ENCODE results near the gene CCDC178.
"Not testable (repeated sequence)": the region's sequence is repeated elsewhere in the genome, so short reads cannot be mapped to it uniquely, and the experiment has no call there.

CCDC178 gene

GRCh38 chr18:32958746-32959145 lies 481.8 kb downstream of the CCDC178 start:
- Histone ChIP-seq H3K9ac (ENCODE audit: insufficient read length, low read depth) (no peak overlapping the region), H3K27me3 (ENCODE audit: insufficient read depth, insufficient read length) (no peaks in the 10 kb centered on the region), H3K4me1 (ENCODE audit: insufficient read depth, insufficient read length) (no peaks in the 10 kb centered on the region), H3K4me3 (ENCODE audit: insufficient read length, low read depth) (no peak overlapping the region), H3K36me3 (ENCODE audit: insufficient read depth, insufficient read length, low read length) (no peaks in the 10 kb centered on the region), H3K9me3 (ENCODE audit: insufficient read depth, low read length) (no peaks in the 10 kb centered on the region)
- TF ChIP-seq YY1 (IDR thresholded peaks at IDR 0.05; ENCODE audit: insufficient read depth, insufficient read length) (no peak), SUZ12 (IDR thresholded peaks at IDR 0.05; ENCODE audit: extremely low read depth, insufficient read depth, insufficient read length) (no peak), ZNF274 (IDR thresholded peaks at IDR 0.05; ENCODE audit: low read depth, low read length) (no peak)
- DNase-seq (ENCODE audit: low read depth, low spot score) = no peak

GRCh38 chr18:32956591-32957315 lies 483.8 kb downstream of the CCDC178 start:
- H3K36me3 ChIP-seq (ENCODE audit: insufficient read depth, insufficient read length, low read length) = no peaks in the 10 kb centered on the region
- no peak overlapping the region for H3K4me3 ChIP-seq (ENCODE audit: insufficient read length, low read depth)
- no peaks in the 10 kb centered on the region for H3K4me1 ChIP-seq (ENCODE audit: insufficient read depth, insufficient read length)
- no peak overlapping the region for H3K9ac ChIP-seq (ENCODE audit: insufficient read length, low read depth)
- H3K27me3 ChIP-seq (ENCODE audit: insufficient read depth, insufficient read length) = no peaks in the 10 kb centered on the region
- H3K9me3 ChIP-seq (ENCODE audit: insufficient read depth, low read length) = peaks cover 6% of the 10 kb centered on the region; the same call in 1 of the 2 replicates
- no peak for DNase-seq (ENCODE audit: low read depth, low spot score)
- TF ChIP-seq ZNF274 (IDR thresholded peaks at IDR 0.05; ENCODE audit: low read depth, low read length) = no peak
- TF ChIP-seq SUZ12 (IDR thresholded peaks at IDR 0.05; ENCODE audit: extremely low read depth, insufficient read depth, insufficient read length) = no peak
- TF ChIP-seq YY1 (IDR thresholded peaks at IDR 0.05; ENCODE audit: insufficient read depth, insufficient read length) = no peak

GRCh38 chr18:32952318-32952717 lies 488.2 kb downstream of the CCDC178 start:
- H3K4me3 ChIP-seq (ENCODE audit: insufficient read length, low read depth); H3K9me3 ChIP-seq (ENCODE audit: insufficient read depth, low read length); DNase-seq (ENCODE audit: low read depth, low spot score); H3K4me1 ChIP-seq (ENCODE audit: insufficient read depth, insufficient read length); H3K27me3 ChIP-seq (ENCODE audit: insufficient read depth, insufficient read length); H3K9ac ChIP-seq (ENCODE audit: insufficient read length, low read depth); H3K36me3 ChIP-seq (ENCODE audit: insufficient read depth, insufficient read length, low read length): not testable (repeated sequence)

- TF ChIP-seq YY1 (IDR thresholded peaks at IDR 0.05; ENCODE audit: insufficient read depth, insufficient read length) (no peak), SUZ12 (IDR thresholded peaks at IDR 0.05; ENCODE audit: extremely low read depth, insufficient read depth, insufficient read length) (no peak), ZNF274 (IDR thresholded peaks at IDR 0.05; ENCODE audit: low read depth, low read length) (no peak)
- no peak for DNase-seq (ENCODE audit: low read depth, low spot score)
- H3K27me3 ChIP-seq (ENCODE audit: insufficient read depth, insufficient read length) = no peaks in the 10 kb centered on the region
- H3K4me3 ChIP-seq (ENCODE audit: insufficient read length, low read depth) = no peak overlapping the region
- no peaks in the 10 kb centered on the region for H3K9me3 ChIP-seq (ENCODE audit: insufficient read depth, low read length)
- H3K4me1 ChIP-seq (ENCODE audit: insufficient read depth, insufficient read length) = no peaks in the 10 kb centered on the region
- no peaks in the 10 kb centered on the region for H3K36me3 ChIP-seq (ENCODE audit: insufficient read depth, insufficient read length, low read length)
- H3K9ac ChIP-seq (ENCODE audit: insufficient read length, low read depth) = no peak overlapping the region
Observed at GRCh38 chr18:32937597-32937996, 502.9 kb downstream of the CCDC178 start.

- Histone ChIP-seq H3K9me3 (ENCODE audit: insufficient read depth, low read length) (no peaks in the 10 kb centered on the region), H3K27me3 (ENCODE audit: insufficient read depth, insufficient read length) (no peaks in the 10 kb centered on the region), H3K9ac (ENCODE audit: insufficient read length, low read depth) (no peak overlapping the region), H3K36me3 (ENCODE audit: insufficient read depth, insufficient read length, low read length) (no peaks in the 10 kb centered on the region), H3K4me1 (ENCODE audit: insufficient read depth, insufficient read length) (no peaks in the 10 kb centered on the region), H3K4me3 (ENCODE audit: insufficient read length, low read depth) (no peak overlapping the region)
- DNase-seq (ENCODE audit: low read depth, low spot score) = no peak
- TF ChIP-seq YY1 (IDR thresholded peaks at IDR 0.05; ENCODE audit: insufficient read depth, insufficient read length) (no peak), SUZ12 (IDR thresholded peaks at IDR 0.05; ENCODE audit: extremely low read depth, insufficient read depth, insufficient read length) (no peak), ZNF274 (IDR thresholded peaks at IDR 0.05; ENCODE audit: low read depth, low read length) (no peak)
Observed at GRCh38 chr18:32937066-32937465, 503.5 kb downstream of the CCDC178 start.

GRCh38 chr18:32934201-32934600 lies 506.3 kb downstream of the CCDC178 start:
- H3K4me3 ChIP-seq (ENCODE audit: insufficient read length, low read depth) = no peak overlapping the region
- TF ChIP-seq ZNF274 (IDR thresholded peaks at IDR 0.05; ENCODE audit: low read depth, low read length) (no peak), YY1 (IDR thresholded peaks at IDR 0.05; ENCODE audit: insufficient read depth, insufficient read length) (no peak), SUZ12 (IDR thresholded peaks at IDR 0.05; ENCODE audit: extremely low read depth, insufficient read depth, insufficient read length) (no peak)

GRCh38 chr18:32930695-32931301 lies 509.7 kb downstream of the CCDC178 start:
- DNase-seq (ENCODE audit: low read depth, low spot score) = no peak
- H3K4me1 ChIP-seq (ENCODE audit: insufficient read depth, insufficient read length) = no peaks in the 10 kb centered on the region
- no peaks in the 10 kb centered on the region for H3K36me3 ChIP-seq (ENCODE audit: insufficient read depth, insufficient read length, low read length)
- H3K9ac ChIP-seq (ENCODE audit: insufficient read length, low read depth) = no peak overlapping the region
- H3K9me3 ChIP-seq (ENCODE audit: insufficient read depth, low read length) = no peaks in the 10 kb centered on the region
- TF ChIP-seq ZNF274 (IDR thresholded peaks at IDR 0.05; ENCODE audit: low read depth, low read length) (no peak), YY1 (IDR thresholded peaks at IDR 0.05; ENCODE audit: insufficient read depth, insufficient read length) (no peak), SUZ12 (IDR thresholded peaks at IDR 0.05; ENCODE audit: extremely low read depth, insufficient read depth, insufficient read length) (no peak)
- H3K4me3 ChIP-seq (ENCODE audit: insufficient read length, low read depth) = no peak overlapping the region
- H3K27me3 ChIP-seq (ENCODE audit: insufficient read depth, insufficient read length) = no peaks in the 10 kb centered on the region

More at GRCh38 chr18:32934201-32934600, 506.3 kb downstream of the CCDC178 start:
- H3K4me1 ChIP-seq (ENCODE audit: insufficient read depth, insufficient read length) = no peaks in the 10 kb centered on the region
- H3K9me3 ChIP-seq (ENCODE audit: insufficient read depth, low read length) = no peaks in the 10 kb centered on the region
- H3K36me3 ChIP-seq (ENCODE audit: insufficient read depth, insufficient read length, low read length) = no peaks in the 10 kb centered on the region
- no peak for DNase-seq (ENCODE audit: low read depth, low spot score)
- H3K27me3 ChIP-seq (ENCODE audit: insufficient read depth, insufficient read length) = no peaks in the 10 kb centered on the region
- H3K9ac ChIP-seq (ENCODE audit: insufficient read length, low read depth) = no peak overlapping the region
